Fibroblast of lung (primary cell): Measurements from ENCODE around the gene SGPP2.

ENCODE experiments used
- CTCF ChIP-seq, 2 donors: IDR thresholded peaks in 1 of 2; conservative IDR thresholded peaks in 1 of 2; 1 replicate in 1 of 2; 2 replicates in 1 of 2; pipeline ENCODE4 v1.5.1; 2011 to 2012; ENCODE audit warnings: low read length in 2 of 2, control low read depth in 1 of 2, inconsistent platforms in 1 of 2, low read depth in 1 of 2, mild to moderate bottlenecking in 1 of 2
- EZH2 ChIP-seq: IDR thresholded peaks from 2 replicates; pipeline ENCODE4 v1.5.1; 2012; ENCODE audit warnings: low read length, control low read depth, mild to moderate bottlenecking; ENCODE audit errors: missing control alignments

GRCh38 chr2:222568865-222569264, 144.5 kb downstream of the SGPP2 start:
- TF ChIP-seq CTCF (conservative IDR thresholded peaks at IDR 0.05 in 1 of 2, IDR thresholded peaks at IDR 0.05 in 1 of 2; ENCODE audit: low read depth in 1 of 2, low read length in 2 of 2) (no peak), EZH2 (no peak)
